Stromal cell of bone marrow (primary cell): ENCODE data around the gene AHRR.
"Not testable (repeated sequence)": the region's sequence is repeated elsewhere in the genome, so short reads cannot be mapped to it uniquely, and the experiment has no call there.

Source experiments
- DNase-seq: peaks from one replicate; pipeline ENCODE4 v3.0.0-alpha.2; 2012; ENCODE audit warnings: low read depth

AHRR gene

DNA sequence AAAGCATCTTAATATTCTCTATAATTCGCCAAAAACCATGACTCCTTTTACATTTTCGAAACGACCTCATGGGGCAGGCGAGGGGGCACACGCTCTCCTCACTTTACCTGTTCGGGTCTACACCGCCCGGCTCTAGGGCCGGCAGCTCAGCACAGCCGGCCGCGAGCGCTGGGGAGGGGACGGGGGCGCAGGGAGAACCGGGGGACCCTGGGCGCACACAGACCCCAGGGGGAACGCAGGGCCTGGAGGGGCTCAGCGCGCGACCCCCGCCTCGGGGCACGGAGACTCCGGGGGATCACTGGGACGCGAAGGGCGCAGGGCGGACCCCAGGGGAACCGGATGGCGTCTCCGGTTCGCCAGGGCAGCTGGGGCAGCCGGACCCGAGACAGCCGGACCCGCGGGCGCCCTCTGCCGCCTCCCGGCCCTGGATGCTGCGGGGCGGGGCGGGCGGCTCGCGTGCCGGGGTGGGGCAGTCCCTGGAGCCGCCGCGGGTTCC, at the start of gene AHRR:
Gene AHRR, plus strand, starts transcription at position 485 of the 496 bp plus-strand sequence. CDS start 22,189 bp downstream, outside the sequence.
- peak; percentile 55 for DNase-seq

- DNase-seq = not testable (repeated sequence)
Measured at GRCh38 chr5:271828-272167, 49.7 kb upstream of the AHRR start.

DNA sequence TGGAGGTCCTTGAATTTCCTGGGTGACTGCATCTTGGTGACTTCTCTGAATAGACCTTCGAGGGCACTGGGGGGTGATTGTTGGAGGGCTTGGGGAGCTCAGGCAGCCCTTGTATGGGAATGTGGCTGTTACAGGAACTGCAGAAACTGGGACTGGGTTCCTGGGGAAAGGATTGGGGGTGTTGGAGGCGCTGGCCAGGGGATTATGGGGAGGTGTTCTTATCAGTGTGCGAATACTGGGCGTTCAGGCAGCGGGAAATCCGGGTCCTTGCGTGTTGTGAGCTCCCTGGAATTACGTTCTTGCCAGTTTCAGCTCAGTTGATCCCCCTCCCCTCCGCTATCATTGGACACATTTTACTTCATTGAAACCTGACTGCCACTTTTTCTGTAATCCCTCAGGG, 48.4 kb upstream of the AHRR start:
- not testable (repeated sequence) for DNase-seq

DNA sequence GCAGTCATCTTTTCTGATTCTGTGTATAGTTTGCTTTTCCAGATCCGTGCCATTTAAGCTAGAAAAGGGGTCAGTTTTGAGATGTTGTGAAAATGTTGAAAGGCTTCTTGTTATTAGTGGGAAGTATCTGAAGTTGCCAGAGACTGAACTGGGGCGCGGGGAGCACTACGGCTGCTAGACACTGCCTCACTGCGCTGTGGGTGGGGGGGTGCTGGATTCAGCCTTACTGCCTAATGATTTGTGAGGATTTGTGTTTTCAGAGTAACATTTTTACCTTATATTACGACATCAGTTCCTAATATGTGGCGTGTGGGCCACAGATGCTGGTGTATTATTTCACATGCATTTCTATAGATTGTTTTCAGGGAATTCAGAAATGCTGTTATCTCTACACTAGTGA, 48.0 kb upstream of the AHRR start:
- DNase-seq = not testable (repeated sequence)

DNA sequence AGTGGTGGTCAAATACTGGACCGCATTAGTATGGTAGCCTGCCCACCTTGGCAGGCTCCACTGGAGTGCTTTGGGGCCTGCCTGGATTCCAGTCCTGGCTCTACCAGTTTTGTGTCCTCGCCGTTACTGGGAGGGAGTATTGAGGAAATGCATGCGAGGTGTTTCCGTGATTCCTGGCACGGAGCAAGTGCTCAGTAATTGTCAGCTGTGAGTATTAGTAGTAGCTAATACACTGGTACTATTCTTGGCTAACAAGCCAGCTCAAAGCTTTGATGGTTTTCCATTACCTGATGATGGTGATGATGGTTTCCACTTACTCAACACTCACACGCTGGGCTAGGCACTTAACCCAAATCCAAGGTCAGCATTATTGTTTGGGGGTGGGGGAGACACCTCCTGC, 47.2 kb upstream of the AHRR start:
- DNase-seq = not testable (repeated sequence)

DNA sequence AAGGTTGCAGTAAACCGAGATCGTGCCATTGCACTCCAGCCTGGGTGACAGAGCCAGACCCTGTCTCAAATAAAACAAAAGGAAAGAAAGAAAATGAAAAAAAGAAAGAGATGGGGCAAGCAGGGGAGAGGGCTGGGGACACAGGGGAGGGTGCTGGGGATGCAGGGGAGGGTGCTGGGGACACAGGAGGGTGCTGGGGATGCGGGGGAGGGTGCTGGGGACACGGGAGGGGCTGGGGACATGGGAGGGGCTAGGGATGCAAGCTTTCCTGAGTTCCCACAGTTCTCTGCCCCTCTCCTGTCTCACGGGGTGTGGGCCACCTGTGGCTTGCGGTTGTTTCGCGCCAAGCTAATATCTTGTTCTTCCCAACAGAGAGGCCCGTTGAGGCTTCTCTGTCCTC, 42.9 kb upstream of the AHRR start:
- no peak for DNase-seq

- DNase-seq = not testable (repeated sequence)
Measured at GRCh38 chr5:279051-279665, 42.4 kb upstream of the AHRR start.

DNA sequence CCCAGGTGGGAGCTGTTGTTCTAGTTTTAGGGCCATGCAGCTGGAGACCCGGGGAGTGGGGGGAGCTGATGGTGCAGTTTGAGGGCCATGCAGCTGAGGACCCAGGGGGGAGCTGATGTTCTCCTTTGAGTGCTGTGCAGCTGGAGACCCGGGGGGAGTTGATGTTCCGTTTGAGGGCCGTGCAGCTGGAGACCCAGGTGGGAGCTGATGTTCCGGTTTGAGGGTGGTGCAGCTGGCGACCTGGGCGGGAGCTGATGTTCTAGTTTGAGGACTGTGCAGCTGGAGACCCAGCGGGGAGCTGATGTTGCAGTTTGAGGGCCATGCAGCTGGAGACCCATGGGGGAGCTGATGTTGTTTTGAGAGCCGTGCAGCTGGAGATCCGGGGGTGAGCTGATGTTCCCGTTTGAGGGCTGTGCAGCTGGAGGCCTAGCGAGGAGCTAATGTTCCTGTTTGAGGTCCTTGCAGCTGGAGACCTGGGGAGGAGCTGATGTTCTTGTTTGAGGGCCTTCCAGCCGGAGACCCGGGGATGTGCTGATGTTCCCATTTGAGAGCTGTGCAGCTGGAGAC, 35.4 kb upstream of the AHRR start:
- DNase-seq = no peak

- not testable (repeated sequence) for DNase-seq
Measured at GRCh38 chr5:290200-290599, 31.3 kb upstream of the AHRR start.

GRCh38 chr5:291345-291744, 30.2 kb upstream of the AHRR start:
- not testable (repeated sequence) for DNase-seq

GRCh38 chr5:294788-295187, 26.7 kb upstream of the AHRR start:
- DNase-seq = not testable (repeated sequence)

- DNase-seq = not testable (repeated sequence)
Measured at GRCh38 chr5:296207-296606, 25.3 kb upstream of the AHRR start.

- peak; percentile 30 for DNase-seq
Measured at GRCh38 chr5:296954-297353, 24.6 kb upstream of the AHRR start.

DNA sequence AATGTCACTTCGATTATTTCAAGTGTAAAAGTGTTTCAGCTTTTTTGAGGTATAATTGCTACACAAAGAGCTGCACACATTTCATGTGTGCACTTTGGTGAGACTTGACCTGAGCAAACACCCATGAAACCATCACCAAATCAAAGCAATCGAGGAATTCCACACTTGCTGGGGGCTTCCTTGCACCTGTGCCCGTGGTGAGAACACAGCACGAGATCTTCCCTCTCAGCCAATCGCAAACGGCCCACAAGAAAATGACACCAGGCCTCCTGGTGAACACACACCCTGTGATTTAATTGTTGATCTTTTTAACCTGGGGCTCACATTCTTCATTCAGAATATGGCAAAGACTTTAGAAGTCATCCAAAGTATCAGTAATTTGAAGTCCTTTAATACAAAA, 24.1 kb upstream of the AHRR start:
- not testable (repeated sequence) for DNase-seq

- DNase-seq = not testable (repeated sequence)
Measured at GRCh38 chr5:297991-298736, 23.4 kb upstream of the AHRR start.

DNA sequence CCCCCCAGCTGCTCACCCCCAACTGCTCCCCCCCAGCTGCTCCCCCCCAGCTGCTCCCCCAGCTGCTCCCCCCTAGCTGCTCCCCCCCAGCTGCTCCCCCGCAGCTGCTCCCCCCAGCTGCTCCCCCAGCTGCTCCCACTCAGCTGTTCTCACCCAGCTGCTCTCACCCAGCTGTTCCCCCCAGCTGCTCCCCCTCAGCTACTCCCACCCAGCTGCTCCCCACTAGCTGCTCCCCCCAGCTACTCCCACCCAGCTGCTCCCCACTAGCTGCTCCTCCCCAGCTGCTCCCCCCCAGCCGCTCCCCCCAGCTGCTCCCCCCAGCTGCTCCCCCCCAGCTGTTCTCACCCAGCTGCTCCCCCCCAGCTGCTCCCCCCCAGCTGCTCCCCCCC, 22.8 kb upstream of the AHRR start:
- no peak for DNase-seq

DNA sequence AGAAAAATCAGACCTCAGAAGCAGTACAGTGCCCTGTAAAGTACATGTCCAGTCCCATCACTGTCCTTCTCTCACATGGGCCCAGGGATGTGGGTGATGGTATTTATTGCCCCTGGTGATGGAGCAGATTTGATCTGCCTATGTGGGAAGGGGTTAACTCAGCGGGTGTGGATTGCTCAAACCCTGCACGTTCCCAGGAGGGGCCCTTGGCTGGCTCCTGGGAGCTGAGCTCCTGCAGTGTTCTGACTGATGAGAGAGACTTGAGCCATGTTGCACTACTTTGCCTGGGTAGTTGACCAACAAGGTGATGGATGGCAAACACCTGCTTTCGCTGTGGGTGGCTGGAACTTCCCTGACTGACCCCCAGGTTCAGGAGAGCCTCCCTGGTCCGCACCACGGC, 21.6 kb upstream of the AHRR start:
- not testable (repeated sequence) for DNase-seq

DNA sequence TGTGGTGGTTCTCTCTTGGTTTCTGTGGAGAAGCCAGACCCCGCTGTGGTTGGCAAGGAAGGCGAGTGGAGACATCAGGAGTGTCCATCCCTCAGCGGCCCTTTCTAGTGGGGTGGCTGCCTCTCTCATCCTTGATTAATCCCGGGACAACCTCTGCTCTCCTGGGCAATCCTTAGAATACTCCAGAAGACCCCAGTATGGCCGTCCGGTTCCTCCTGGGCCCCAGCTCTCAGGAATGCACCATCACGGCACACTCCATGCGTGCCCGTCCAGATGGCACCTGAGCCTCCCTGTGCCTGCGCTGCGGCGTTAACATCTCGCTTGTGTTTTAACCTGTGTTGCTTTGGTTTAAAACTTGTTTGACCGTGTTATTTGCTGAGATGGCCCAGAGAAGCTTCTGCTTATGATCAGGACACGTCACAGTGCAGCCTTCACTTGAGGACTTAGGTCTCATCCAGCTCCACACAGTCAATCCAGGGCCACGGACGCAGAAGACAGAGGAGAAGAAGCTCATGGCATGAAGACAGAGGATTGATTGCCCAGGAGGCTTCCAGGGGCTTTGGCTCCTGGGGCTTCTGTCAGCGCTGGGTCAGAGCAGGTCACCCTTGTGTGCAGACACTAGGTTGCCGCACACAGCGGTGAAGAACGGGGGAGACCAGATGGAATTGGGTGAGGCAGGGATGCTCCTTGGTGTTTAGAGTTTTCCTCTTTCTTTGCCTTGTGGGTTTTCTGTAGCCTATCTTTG, 20.7 kb upstream of the AHRR start:
- not testable (repeated sequence) for DNase-seq

- DNase-seq = not testable (repeated sequence)
Measured at GRCh38 chr5:302416-302815, 19.1 kb upstream of the AHRR start.

DNA sequence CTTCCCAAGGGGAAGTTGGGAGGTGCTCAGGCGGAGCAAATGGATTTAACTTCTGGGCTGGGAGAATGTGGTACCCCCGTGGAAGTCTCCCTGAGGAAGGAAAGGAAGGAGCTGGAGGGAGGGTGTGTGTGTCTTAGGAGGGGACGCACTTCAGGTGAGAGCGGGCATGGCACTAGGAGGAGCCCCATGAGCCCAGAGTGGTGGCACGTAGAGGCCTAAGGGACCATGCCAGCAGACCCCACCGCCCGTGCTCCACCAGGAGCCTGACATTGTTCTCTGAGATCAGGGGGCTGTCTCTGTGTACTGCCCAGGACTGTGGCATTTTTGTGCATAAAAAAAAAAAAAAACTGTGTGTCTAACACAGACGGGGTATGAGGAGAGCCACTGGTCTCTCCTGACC, 18.5 kb upstream of the AHRR start:
- no peak for DNase-seq

GRCh38 chr5:303741-304140, 17.8 kb upstream of the AHRR start:
- not testable (repeated sequence) for DNase-seq

DNA sequence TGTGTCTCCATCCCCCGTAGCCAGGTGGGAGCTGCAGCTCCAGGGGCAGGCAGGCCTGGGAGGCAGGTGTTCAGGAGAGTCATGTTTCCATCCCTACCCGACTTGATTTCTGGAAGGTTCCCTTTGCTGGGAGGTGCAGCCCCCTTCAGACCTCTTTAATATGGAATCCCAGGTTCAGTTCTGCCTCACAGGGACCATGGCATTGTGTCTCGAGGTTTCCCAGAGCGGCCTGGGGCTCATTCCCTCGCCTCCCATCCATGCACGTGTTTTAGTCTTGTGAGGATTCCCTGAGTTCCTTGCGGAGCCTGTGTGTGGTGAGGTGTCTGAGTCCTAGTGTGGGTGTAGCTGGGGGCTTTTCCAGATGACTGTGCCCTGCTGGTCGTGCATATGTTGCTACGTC, 16.5 kb upstream of the AHRR start:
- no peak for DNase-seq

DNA sequence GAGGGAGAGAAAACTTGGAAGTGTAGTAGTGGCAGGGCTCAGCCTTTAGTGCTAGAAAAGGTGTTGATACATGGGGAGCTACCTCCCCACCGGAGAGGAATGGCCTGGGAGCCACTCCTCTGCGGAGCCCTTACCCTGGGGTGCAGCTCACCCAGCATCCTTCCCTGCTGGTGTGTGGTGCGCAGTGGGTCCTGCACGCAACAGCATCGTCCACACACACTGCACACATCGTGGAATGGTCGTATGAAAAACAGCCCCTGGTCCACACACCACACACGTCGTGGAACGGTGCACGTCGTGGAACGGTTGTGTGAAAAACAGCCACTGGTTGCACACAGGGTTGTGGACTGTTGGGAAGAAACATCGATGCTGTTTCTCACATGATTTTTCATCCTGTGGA, 16.1 kb upstream of the AHRR start:
- no peak for DNase-seq
